Measurements from ENCODE around the gene TUBB2B. TPM values are rescaled to one million over a fixed set of nuclear protein-coding genes. Genes with fewer than 3 reads are reported as not detected.
"Not testable (repeated sequence)": the region's sequence is repeated elsewhere in the genome, so short reads cannot be mapped to it uniquely, and the experiment has no call there.

TUBB2B gene
- total and polyA plus RNA-seq, 10 donors, result 0.39 to 2.2 (median 1.0) TPM; not detected in 1

- intact Hi-C loops (cut with DNase I; ENCODE audit: low total_unique reads), result no loop called here
- WGBS, 5 donors, result 92 to 96% (median 93%) methylated on average over 8 of the region's 8 CpGs
- TF ChIP-seq CTCF (IDR thresholded peaks at IDR 0.05 in 8 of 11, conservative IDR thresholded peaks at IDR 0.05 in 3 of 11), result no peak
- Histone ChIP-seq H3K27ac (no peak overlapping the region), H3K4me1 (no peaks in the 10 kb centered on the region), H3K4me3 (no peak overlapping the region), H3K27me3 (replicated peaks in 1 of 7) (peaks cover 0 to 51% (median 12%) of the 10 kb centered on the region in 7 donors), H3K9me3 (no peaks in the 10 kb centered on the region), H3K36me3 (no peaks in the 10 kb centered on the region)
- no peak for DNase-seq
Measured at GRCh38 chr6:3244003-3244831, 16.8 kb upstream of the TUBB2B start.

GRCh38 chr6:3242768-3243167 is 15.3 kb upstream of the TUBB2B start:
- Histone ChIP-seq H3K4me1 (no peaks in the 10 kb centered on the region), H3K27ac (no peak overlapping the region), H3K27me3 (replicated peaks in 1 of 7) (peaks cover 0 to 46% (median 5%) of the 10 kb centered on the region in 7 donors), H3K36me3 (no peaks in the 10 kb centered on the region), H3K4me3 (no peak overlapping the region), H3K9me3 (no peaks in the 10 kb centered on the region)
- no peak for DNase-seq
- WGBS, 5 donors, result 86 to 92% (median 87%) methylated on average over 4 of the region's 4 CpGs
- TF ChIP-seq CTCF (IDR thresholded peaks at IDR 0.05 in 8 of 11, conservative IDR thresholded peaks at IDR 0.05 in 3 of 11) (no peak), POLR2A (IDR thresholded peaks at IDR 0.05) (no peak), POLR2AphosphoS5 (IDR thresholded peaks at IDR 0.05) (no peak)
- intact Hi-C loops (cut with DNase I; ENCODE audit: low total_unique reads), result no loop called here

GRCh38 chr6:3241745-3242144 is 14.3 kb upstream of the TUBB2B start:
- DNase-seq; H3K36me3 ChIP-seq; H3K27ac ChIP-seq; H3K4me1 ChIP-seq; H3K9me3 ChIP-seq; intact Hi-C loops (cut with DNase I; ENCODE audit: low total_unique reads); H3K4me3 ChIP-seq: not testable (repeated sequence)
- WGBS, 5 donors, result 84 to 94% (median 90%) methylated on average over 4 of the region's 4 CpGs
- peaks cover 0 to 46% (median 0%) of the 10 kb centered on the region in 7 donors for H3K27me3 ChIP-seq (replicated peaks in 1 of 7)

- TF ChIP-seq CTCF (IDR thresholded peaks at IDR 0.05 in 8 of 11, conservative IDR thresholded peaks at IDR 0.05 in 3 of 11) (no peak), POLR2A (IDR thresholded peaks at IDR 0.05) (no peak), POLR2AphosphoS5 (IDR thresholded peaks at IDR 0.05) (no peak)
- H3K4me3 ChIP-seq, result no peak overlapping the region
- no peak for DNase-seq
- no peaks in the 10 kb centered on the region for H3K36me3 ChIP-seq
- H3K9me3 ChIP-seq, result no peaks in the 10 kb centered on the region
- intact Hi-C loops (cut with DNase I; ENCODE audit: low total_unique reads), result no loop called here
- H3K4me1 ChIP-seq, result no peaks in the 10 kb centered on the region
- H3K27me3 ChIP-seq (replicated peaks in 1 of 7), result peaks cover 0 to 48% (median 5%) of the 10 kb centered on the region in 7 donors
- 74 to 83% (median 76%) methylated on average over 7 of the region's 7 CpGs for WGBS, 5 donors
- H3K27ac ChIP-seq, result no peak overlapping the region
Measured at GRCh38 chr6:3240595-3240994, 13.1 kb upstream of the TUBB2B start.

Measured in spleen (tissue), 11 donors.